Gastrocnemius medialis (tissue), 4 donors: ENCODE results near the gene PLA2G3. TPM values are rescaled to one million over a fixed set of nuclear protein-coding genes. Genes with fewer than 3 reads are reported as not detected.
"Not testable (repeated sequence)": the region's sequence is repeated elsewhere in the genome, so short reads cannot be mapped to it uniquely, and the experiment has no call there.

Experiments
- ATAC-seq, 2 donors: fragments of 150-250 bp; one replicate each; pipeline ENCODE4 v1.9.1; 2016
- DNase-seq, 2 donors: peaks; one replicate each; pipeline ENCODE4 v3.0.0-alpha.2; 2019
- H3K27ac ChIP-seq, 4 donors: fragments of 200-600 bp; sonication (generic); 1 replicate in 1 of 4; 2 replicates in 3 of 4; pipeline ENCODE4 v1.5.1; 2016 to 2018; ENCODE audit warnings: mild to moderate bottlenecking in 2 of 4, moderate library complexity in 1 of 4
- H3K27me3 ChIP-seq, 3 donors: fragments of 200-600 bp; sonication (generic) in 2 of 3; 1 replicate in 1 of 3; 2 replicates in 2 of 3; pipeline versions ENCODE4 v1.5.1 to v1.6.0; 2016 to 2019; ENCODE audit warnings: mild to moderate bottlenecking in 1 of 3, moderate library complexity in 1 of 3
- H3K36me3 ChIP-seq, 2 donors: fragments of 200-600 bp; sonication (generic) in 1 of 2; one replicate each; pipeline ENCODE4 v1.5.1; 2017 to 2018
- H3K4me1 ChIP-seq, 2 donors: fragments of 200-600 bp; sonication (generic) in 1 of 2; one replicate each; pipeline ENCODE4 v1.5.1; 2016 to 2017; ENCODE audit warnings: mild to moderate bottlenecking in 2 of 2
- H3K4me3 ChIP-seq, 4 donors: fragments of 200-600 bp; sonication (generic) in 3 of 4; 1 replicate in 1 of 4; 2 replicates in 3 of 4; pipeline ENCODE4 v1.5.1; 2016 to 2019; ENCODE audit warnings: mild to moderate bottlenecking in 2 of 4
- H3K9me3 ChIP-seq, 3 donors: fragments of 200-600 bp; sonication (generic) in 2 of 3; 1 replicate in 1 of 3; 2 replicates in 2 of 3; pipeline ENCODE4 v1.5.1; 2016 to 2019
- CTCF ChIP-seq, 5 experiments: fragments of 450-650 bp in 3 of 5; fragments of 200-600 bp in 2 of 5; sonication (generic) in 2 of 5; IDR thresholded peaks in 4 of 5; conservative IDR thresholded peaks in 1 of 5; 1 replicate in 4 of 5; 2 replicates in 1 of 5; pipeline ENCODE4 v1.5.1; 2016 to 2019; ENCODE audit warnings: antibody characterized with exemption in 5 of 5, mild to moderate bottlenecking in 3 of 5, moderate library complexity in 3 of 5
- POLR2A ChIP-seq, 2 donors: fragments of 450-650 bp; IDR thresholded peaks; one replicate each; pipeline ENCODE4 v1.6.1; 2017; ENCODE audit warnings: antibody characterized with exemption in 2 of 2, mild to moderate bottlenecking in 2 of 2, moderate library complexity in 2 of 2
- in situ Hi-C, 4 donors: fragments of 200-750 bp; cut with MboI; loops; one replicate each; pipeline versions ENCODE4 v1.15.0 to v1.8.0; 2017; ENCODE audit warnings: low sequenced_read_pairs in 4 of 4
- intact Hi-C: fragments of 100-400 bp; cut with DNase I; formaldehyde crosslinking; loops from one replicate; pipeline ENCODE4 v1.15.1; 2023; ENCODE audit warnings: low total_unique reads
- total RNA-seq, 4 donors: library from RNA; depleted of rRNA; stranded (reverse); fragments of >200 nt; gene quantifications; one replicate each; pipeline versions ENCODE4 v1.1.0 to v1.2.3, GENCODE V29; 2016

PLA2G3 gene
- total RNA-seq, 4 donors from 2014 or later, result not detected

GRCh38 chr22:31098632-31099110 lies 41.6 kb downstream of the PLA2G3 start:
- Histone ChIP-seq H3K4me1 (peaks cover 54 to 69% of the 10 kb centered on the region in 2 donors), H3K36me3 (peaks cover 0 to 57% of the 10 kb centered on the region in 2 donors), H3K9me3 (no peaks in the 10 kb centered on the region), H3K4me3 (no peak overlapping the region), H3K27me3 (no peaks in the 10 kb centered on the region), H3K27ac (peak overlapping the region; percentile 93 to 98 (median 96))
- peak in 1 of 2 donors; percentile 37 for DNase-seq
- intact Hi-C loops (no loop called here), in situ Hi-C loops (loop anchor here in 1 of 4 donors (10.0 kb wide), 1 partner anchor 136 kb away; no protein-coding TSS in a partner anchor)
- ATAC-seq, result no peak
- TF ChIP-seq POLR2A (IDR thresholded peaks at IDR 0.05) (no peak), CTCF (IDR thresholded peaks at IDR 0.05 in 4 of 5, conservative IDR thresholded peaks at IDR 0.05 in 1 of 5) (no peak)

GRCh38 chr22:31097941-31098631 lies 42.2 kb downstream of the PLA2G3 start:
- H3K36me3 ChIP-seq, result peaks cover 0 to 57% of the 10 kb centered on the region in 2 donors
- TF ChIP-seq POLR2A (IDR thresholded peaks at IDR 0.05), result no peak
- no peak for TF ChIP-seq CTCF (IDR thresholded peaks at IDR 0.05 in 4 of 5, conservative IDR thresholded peaks at IDR 0.05 in 1 of 5)
- H3K4me3 ChIP-seq, result no peak overlapping the region
- in situ Hi-C loops (loop anchor here in 1 of 4 donors (10.0 kb wide), 1 partner anchor 137 kb away; no protein-coding TSS in a partner anchor), intact Hi-C loops (no loop called here)
- DNase-seq (peak in 1 of 2 donors; percentile 20), ATAC-seq (no peak)
- no peaks in the 10 kb centered on the region for H3K9me3 ChIP-seq
- H3K27me3 ChIP-seq, result no peaks in the 10 kb centered on the region
- peak overlapping the region; percentile 93 to 98 (median 96) for H3K27ac ChIP-seq
- peaks cover 57 to 72% of the 10 kb centered on the region in 2 donors for H3K4me1 ChIP-seq

- DNase-seq, H3K9me3 ChIP-seq, ATAC-seq, H3K27me3 ChIP-seq, H3K4me3 ChIP-seq, intact Hi-C loops: not testable (repeated sequence)
- Histone ChIP-seq H3K36me3 (peaks cover 0 to 57% of the 10 kb centered on the region in 2 donors), H3K4me1 (peaks cover 56 to 71% of the 10 kb centered on the region in 2 donors), H3K27ac (peak overlapping the region; percentile 93 to 98 (median 96))
- in situ Hi-C loops, result loop anchor here in 1 of 4 donors (10.0 kb wide), 1 partner anchor 137 kb away; no protein-coding TSS in a partner anchor
These were observed 42.8 kb downstream of the PLA2G3 start for GRCh38 chr22:31097539-31097938.

- DNase-seq, result no peak
- peaks cover 54 to 72% of the 10 kb centered on the region in 2 donors for H3K4me1 ChIP-seq
- in situ Hi-C loops (loop anchor here in 1 of 4 donors (10.0 kb wide), 1 partner anchor 138 kb away; no protein-coding TSS in a partner anchor), intact Hi-C loops (no loop called here)
- H3K27ac ChIP-seq, result peak overlapping the region; percentile 93 to 98 (median 96)
- no peak for ATAC-seq
- TF ChIP-seq CTCF (IDR thresholded peaks at IDR 0.05 in 4 of 5, conservative IDR thresholded peaks at IDR 0.05 in 1 of 5), result no peak
- TF ChIP-seq POLR2A (IDR thresholded peaks at IDR 0.05), result no peak
- no peaks in the 10 kb centered on the region for H3K27me3 ChIP-seq
- no peaks in the 10 kb centered on the region for H3K9me3 ChIP-seq
- H3K36me3 ChIP-seq, result peaks cover 0 to 57% of the 10 kb centered on the region in 2 donors
- no peak overlapping the region for H3K4me3 ChIP-seq
These were observed 43.5 kb downstream of the PLA2G3 start for GRCh38 chr22:31096657-31097279.
